Renal cortex interstitium (tissue), 15 donors: ENCODE measurements around the gene COL1A2. TPM values are rescaled to one million over a fixed set of nuclear protein-coding genes. Genes with fewer than 3 reads are reported as not detected.

ENCODE experiments used
- DNase-seq, 11 donors: peaks; one replicate each; pipeline ENCODE4 v3.0.0-alpha.2; 2013; ENCODE audit warnings: low read depth in 9 of 11, low spot score in 4 of 11; ENCODE audit errors: extremely low read depth in 1 of 11
- long read RNA-seq, 16 experiments: transcript quantifications; one replicate each; lab custom pipeline, GENCODE V29; 2026
- polyA plus RNA-seq, 3 donors: library from polyadenylated mRNA; unstranded; fragments of 120-200 nt; gene quantifications; one replicate each; pipeline ENCODE4 v1.2.1, GENCODE V29; 2013; ENCODE audit not compliant: insufficient read length in 3 of 3

COL1A2 gene
- polyA plus RNA-seq: 100 to 1,000 TPM; 650 to 944 (median 656) TPM
- long read RNA-seq, donor 1, transcript COL1A2-203 (4 exons, 1,123 nt): major isoform, 9 of 103 reads
- long read RNA-seq, donor 1, transcript COL1A2-205 (4 exons, 656 nt): minor isoform, 5 of 103 reads
- long read RNA-seq, donor 1, partial matches to known transcripts: 61 of 103 reads
- long read RNA-seq, donor 1, other reads (novel, unspliced or antisense): 28 of 103 reads
- long read RNA-seq, donor 2, transcript COL1A2-205 (4 exons, 656 nt): minor isoform, 6 of 569 reads
- long read RNA-seq, donor 2, transcript COL1A2-203 (4 exons, 1,123 nt): major isoform, 18 of 569 reads
- long read RNA-seq, donor 2, partial matches to known transcripts: 520 of 569 reads
- long read RNA-seq, donor 2, other reads (novel, unspliced or antisense): 23 of 569 reads
- long read RNA-seq, donor 3, transcript COL1A2-203 (4 exons, 1,123 nt): major isoform, 13 of 316 reads
- long read RNA-seq, donor 3, transcript COL1A2-205 (4 exons, 656 nt): minor isoform, 11 of 316 reads
- long read RNA-seq, donor 3, partial matches to known transcripts: 235 of 316 reads
- long read RNA-seq, donor 3, other reads (novel, unspliced or antisense): 54 of 316 reads
- long read RNA-seq, donor 4, transcript COL1A2-203 (4 exons, 1,123 nt): major isoform, 7 of 140 reads
- long read RNA-seq, donor 4, transcript COL1A2-205 (4 exons, 656 nt): minor isoform, 5 of 140 reads
- long read RNA-seq, donor 4, partial matches to known transcripts: 108 of 140 reads
- long read RNA-seq, donor 4, other reads (novel, unspliced or antisense): 19 of 140 reads
- long read RNA-seq, donor 5: 0 reads
- long read RNA-seq, donor 6, transcript COL1A2-203 (4 exons, 1,123 nt): major isoform, 10 of 146 reads
- long read RNA-seq, donor 6, transcript COL1A2-205 (4 exons, 656 nt): minor isoform, 7 of 146 reads
- long read RNA-seq, donor 6, partial matches to known transcripts: 118 of 146 reads
- long read RNA-seq, donor 6, other reads (novel, unspliced or antisense): 9 of 146 reads
- long read RNA-seq, donor 7, transcript COL1A2-205 (4 exons, 656 nt): minor isoform, 7 of 771 reads
- long read RNA-seq, donor 7, transcript COL1A2-203 (4 exons, 1,123 nt): major isoform, 14 of 771 reads
- long read RNA-seq, donor 7, partial matches to known transcripts: 720 of 771 reads
- long read RNA-seq, donor 7, other reads (novel, unspliced or antisense): 27 of 771 reads
- long read RNA-seq, donor 8: 0 reads
- long read RNA-seq, donor 9, transcript COL1A2-205 (4 exons, 656 nt): minor isoform, 5 of 230 reads
- long read RNA-seq, donor 9, transcript COL1A2-203 (4 exons, 1,123 nt): major isoform, 10 of 230 reads
- long read RNA-seq, donor 9, partial matches to known transcripts: 201 of 230 reads
- long read RNA-seq, donor 9, other reads (novel, unspliced or antisense): 14 of 230 reads
- long read RNA-seq, donor 10, transcript COL1A2-205 (4 exons, 656 nt): minor isoform, 7 of 169 reads
- long read RNA-seq, donor 10, transcript COL1A2-203 (4 exons, 1,123 nt): major isoform, 10 of 169 reads
- long read RNA-seq, donor 10, partial matches to known transcripts: 140 of 169 reads
- long read RNA-seq, donor 10, other reads (novel, unspliced or antisense): 10 of 169 reads
- long read RNA-seq, donor 11, transcript COL1A2-203 (4 exons, 1,123 nt): major isoform, 8 of 265 reads
- long read RNA-seq, donor 11, partial matches to known transcripts: 237 of 265 reads
- long read RNA-seq, donor 11, other reads (novel, unspliced or antisense): 15 of 265 reads
- long read RNA-seq, donor 12, transcript COL1A2-203 (4 exons, 1,123 nt): major isoform, 6 of 38 reads
- long read RNA-seq, donor 12, partial matches to known transcripts: 23 of 38 reads
- long read RNA-seq, donor 12, other reads (novel, unspliced or antisense): 7 of 38 reads
- long read RNA-seq, donor 13: 0 reads
- long read RNA-seq, donor 14, transcript COL1A2-203 (4 exons, 1,123 nt): major isoform, 12 of 136 reads
- long read RNA-seq, donor 14, partial matches to known transcripts: 91 of 136 reads
- long read RNA-seq, donor 14, other reads (novel, unspliced or antisense): 30 of 136 reads
- long read RNA-seq, donor 15, transcript COL1A2-205 (4 exons, 656 nt): major isoform, 5 of 90 reads
- long read RNA-seq, donor 15, partial matches to known transcripts: 71 of 90 reads
- long read RNA-seq, donor 15, other reads (novel, unspliced or antisense): 8 of 90 reads
- long read RNA-seq, donor 16, transcript COL1A2-205 (4 exons, 656 nt): minor isoform, 10 of 982 reads
- long read RNA-seq, donor 16, transcript COL1A2-203 (4 exons, 1,123 nt): major isoform, 26 of 982 reads
- long read RNA-seq, donor 16, partial matches to known transcripts: 863 of 982 reads
- long read RNA-seq, donor 16, other reads (novel, unspliced or antisense): 76 of 982 reads

GRCh38 chr7:94394437-94395140 lies at the start of gene COL1A2:
COL1A2 (plus strand) TSS chr7:94394895; CDS start chr7:94395032, 137 bp downstream.
- peak in 10 of 11 donors; percentile 56 to 83 (median 72) for DNase-seq

GRCh38 chr7:94345907-94346306 lies 48.8 kb upstream of the COL1A2 start:
- DNase-seq: no peak

- peak in 8 of 11 donors; percentile 38 to 79 (median 55) for DNase-seq
These were observed 46.6 kb upstream of the COL1A2 start for GRCh38 chr7:94348142-94348541.

- peak in 3 of 11 donors; percentile 29 to 49 (median 42) for DNase-seq
These were observed 44.0 kb upstream of the COL1A2 start for GRCh38 chr7:94350734-94351133.

GRCh38 chr7:94351703-94352102 lies 43.0 kb upstream of the COL1A2 start:
- DNase-seq: no peak

- no peak for DNase-seq
These were observed 41.8 kb upstream of the COL1A2 start for GRCh38 chr7:94352887-94353286.

GRCh38 chr7:94354953-94355352 lies 39.7 kb upstream of the COL1A2 start:
- no peak for DNase-seq

DNA sequence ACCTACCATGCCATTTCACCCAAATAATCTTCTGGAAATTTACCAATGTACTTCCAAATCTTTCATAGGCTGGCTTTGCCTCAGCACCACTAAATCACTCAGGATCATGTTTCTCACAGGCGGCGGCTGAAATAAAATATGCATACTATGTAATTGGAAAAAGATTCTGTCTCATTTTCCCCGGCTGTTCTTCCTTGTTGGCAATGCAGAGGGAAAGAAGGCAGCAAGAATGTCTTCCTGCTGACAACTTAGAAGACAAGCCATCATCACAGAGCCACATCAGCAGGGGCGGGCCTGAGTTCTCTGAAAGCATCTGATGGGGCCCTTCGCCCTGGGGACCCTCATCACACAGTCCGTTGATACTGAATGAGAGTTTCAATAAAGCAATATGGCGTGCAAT lies 39.2 kb upstream of the COL1A2 start:
- no peak for DNase-seq

GRCh38 chr7:94357076-94357475 lies 37.6 kb upstream of the COL1A2 start:
- DNase-seq: no peak

DNA sequence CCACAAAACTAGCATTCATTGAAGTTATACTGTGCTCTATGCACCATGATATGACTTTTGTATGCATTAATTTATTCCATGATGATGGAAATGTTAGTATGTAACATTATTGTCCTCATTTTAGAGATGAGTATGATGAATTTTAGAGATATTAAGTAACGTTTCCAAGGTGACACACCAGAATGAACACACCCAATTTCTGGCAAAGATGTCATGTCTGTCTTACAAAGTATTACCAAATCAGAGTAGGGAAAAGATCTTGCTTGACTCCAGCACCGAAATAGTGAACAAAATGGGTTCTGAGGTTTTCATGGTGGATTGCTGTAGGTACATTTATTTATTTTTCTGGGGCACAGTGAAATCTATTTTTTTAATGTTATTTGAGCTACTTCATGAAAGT lies 33.8 kb upstream of the COL1A2 start:
- DNase-seq: no peak

GRCh38 chr7:94362276-94362675 lies 32.4 kb upstream of the COL1A2 start:
- DNase-seq: no peak

GRCh38 chr7:94364816-94365215 lies 29.9 kb upstream of the COL1A2 start:
- no peak for DNase-seq

DNA sequence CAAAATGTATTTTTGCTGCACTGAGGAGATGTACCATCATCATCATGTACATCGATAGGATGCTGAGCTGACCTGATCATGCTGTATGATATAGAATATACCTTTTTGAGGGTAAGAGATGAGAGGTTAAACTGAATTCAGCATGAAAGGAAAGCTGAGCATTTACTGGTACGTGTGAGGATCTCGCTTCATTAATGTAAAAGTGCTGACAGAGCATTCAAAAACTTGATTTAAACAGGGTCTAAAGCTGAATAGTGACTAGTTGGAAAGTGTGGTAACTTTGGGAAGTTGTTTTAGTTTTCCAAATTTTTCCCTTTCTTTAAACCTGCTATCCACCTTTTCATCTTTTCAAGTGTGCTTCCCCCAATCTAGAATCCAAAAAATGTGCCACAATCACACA lies 28.5 kb upstream of the COL1A2 start:
- DNase-seq: no peak

- DNase-seq: no peak
These were observed 27.9 kb upstream of the COL1A2 start for GRCh38 chr7:94366832-94367231.

- no peak for DNase-seq
These were observed 26.7 kb upstream of the COL1A2 start for GRCh38 chr7:94367949-94368348.

GRCh38 chr7:94368371-94368791 lies 26.3 kb upstream of the COL1A2 start:
- peak in 2 of 11 donors; percentile 52 to 63 for DNase-seq
